Large intestine (tissue), 3 donors: ENCODE data around the gene FARS2. TPM values are rescaled to one million over a fixed set of nuclear protein-coding genes. Genes with fewer than 3 reads are reported as not detected.
A peak's percentile ranks its signal among the peaks of the same experiment; 100 is the strongest.
"Not testable (repeated sequence)": the region's sequence is repeated elsewhere in the genome, so short reads cannot be mapped to it uniquely, and the experiment has no call there.

Source experiments
- DNase-seq, 2 donors: peaks; one replicate each; pipeline versions ENCODE4 v3.0.0 to v3.0.0-alpha.2; 2013
- H3K27ac ChIP-seq: one replicate; pipeline ENCODE4 v1.5.1; 2013; ENCODE audit warnings: low read length
- H3K27me3 ChIP-seq: 2 replicates; pipeline ENCODE4 v1.6.1; 2013; ENCODE audit warnings: low read length; ENCODE audit not compliant: control insufficient read depth, insufficient read depth
- H3K36me3 ChIP-seq: 2 replicates; pipeline ENCODE4 v1.6.1; 2013; ENCODE audit warnings: low read length; ENCODE audit not compliant: control insufficient read depth, insufficient read depth
- H3K4me1 ChIP-seq: one replicate; pipeline ENCODE4 v1.6.1; 2013; ENCODE audit warnings: low read length; ENCODE audit not compliant: control insufficient read depth, insufficient read depth
- H3K4me3 ChIP-seq: one replicate; pipeline ENCODE4 v1.5.1; 2013; ENCODE audit warnings: low read length
- H3K9me3 ChIP-seq: one replicate; pipeline ENCODE4 v1.6.1; 2013; ENCODE audit warnings: mild to moderate bottlenecking, low read depth, low read length, moderate library complexity; ENCODE audit not compliant: control insufficient read depth
- WGBS: methylation state at CpG from one replicate; pipeline ENCODE4 v1.1.5; 2013; ENCODE audit warnings: low lambda C conversion rate; ENCODE audit not compliant: insufficient coverage; 5-methylcytosine and 5-hydroxymethylcytosine counted together
- polyA plus RNA-seq: library from polyadenylated mRNA; unstranded; fragments of 120-200 nt; gene quantifications from one replicate; pipeline ENCODE4 v1.2.1, GENCODE V29; 2013

FARS2 gene
- polyA plus RNA-seq, 1 donor = 14.3 TPM

GRCh38 chr6:5786321-5786968, 525.1 kb downstream of the FARS2 start:
- Histone ChIP-seq H3K4me1 (peaks cover 27% of the 10 kb centered on the region), H3K27me3 (no peaks in the 10 kb centered on the region)

GRCh38 chr6:5786969-5787720, 525.8 kb downstream of the FARS2 start:
- no peak overlapping the region for H3K4me3 ChIP-seq
- DNase-seq = no peak
- no peaks in the 10 kb centered on the region for H3K9me3 ChIP-seq
- H3K36me3 ChIP-seq = no peaks in the 10 kb centered on the region
- no peak overlapping the region for H3K27ac ChIP-seq
- H3K4me1 ChIP-seq = peaks cover 20% of the 10 kb centered on the region
- H3K27me3 ChIP-seq = no peaks in the 10 kb centered on the region
- WGBS = no CpG with 5 or more reads among the region's 11 CpGs

More at GRCh38 chr6:5786321-5786968, 525.1 kb downstream of the FARS2 start:
- Histone ChIP-seq H3K27ac (no peak overlapping the region), H3K4me3 (no peak overlapping the region), H3K9me3 (no peaks in the 10 kb centered on the region), H3K36me3 (no peaks in the 10 kb centered on the region)
- WGBS = no CpG with 5 or more reads among the region's 10 CpGs
- no peak for DNase-seq

- not testable (repeated sequence) for H3K9me3 ChIP-seq, H3K27ac ChIP-seq, H3K27me3 ChIP-seq, H3K4me1 ChIP-seq, DNase-seq, H3K4me3 ChIP-seq, H3K36me3 ChIP-seq
- WGBS = 83% methylated on average over 1 of the region's 5 CpGs
These were observed 528.1 kb downstream of the FARS2 start for GRCh38 chr6:5789426-5789825.

- H3K27me3 ChIP-seq, H3K27ac ChIP-seq, H3K4me3 ChIP-seq, H3K9me3 ChIP-seq, H3K36me3 ChIP-seq, DNase-seq, H3K4me1 ChIP-seq: not testable (repeated sequence)
These were observed 535.2 kb downstream of the FARS2 start for GRCh38 chr6:5796555-5796954.

GRCh38 chr6:5806406-5806805, 545.1 kb downstream of the FARS2 start:
- not testable (repeated sequence) for DNase-seq, H3K27ac ChIP-seq, H3K4me1 ChIP-seq, H3K27me3 ChIP-seq, H3K9me3 ChIP-seq, H3K36me3 ChIP-seq, H3K4me3 ChIP-seq
- WGBS = no CpG with 5 or more reads among the region's 1 CpG

- WGBS = 100% methylated on average over 3 of the region's 4 CpGs
- peaks cover 7% of the 10 kb centered on the region for H3K9me3 ChIP-seq
- H3K4me3 ChIP-seq = no peak overlapping the region
- H3K4me1 ChIP-seq = no peaks in the 10 kb centered on the region
- no peaks in the 10 kb centered on the region for H3K27me3 ChIP-seq
- no peak for DNase-seq
- H3K27ac ChIP-seq = no peak overlapping the region
- no peaks in the 10 kb centered on the region for H3K36me3 ChIP-seq
These were observed 548.1 kb downstream of the FARS2 start for GRCh38 chr6:5809450-5809849.

GRCh38 chr6:5811997-5812396, 550.7 kb downstream of the FARS2 start:
- Histone ChIP-seq H3K27ac (no peak overlapping the region), H3K9me3 (peaks cover under 1% of the 10 kb centered on the region), H3K4me3 (no peak overlapping the region), H3K4me1 (no peaks in the 10 kb centered on the region), H3K36me3 (no peaks in the 10 kb centered on the region), H3K27me3 (no peaks in the 10 kb centered on the region)
- DNase-seq = no peak
- no CpG with 5 or more reads among the region's 4 CpGs for WGBS

GRCh38 chr6:5813625-5814027, 552.3 kb downstream of the FARS2 start:
- no peak for DNase-seq
- H3K36me3 ChIP-seq = no peaks in the 10 kb centered on the region
- H3K27ac ChIP-seq = no peak overlapping the region
- no peaks in the 10 kb centered on the region for H3K4me1 ChIP-seq
- H3K9me3 ChIP-seq = no peaks in the 10 kb centered on the region
- H3K27me3 ChIP-seq = no peaks in the 10 kb centered on the region
- 53% methylated on average over 3 of the region's 3 CpGs for WGBS
- no peak overlapping the region for H3K4me3 ChIP-seq

- Histone ChIP-seq H3K36me3 (no peaks in the 10 kb centered on the region), H3K4me1 (no peaks in the 10 kb centered on the region), H3K27me3 (no peaks in the 10 kb centered on the region), H3K9me3 (no peaks in the 10 kb centered on the region), H3K27ac (no peak overlapping the region), H3K4me3 (no peak overlapping the region)
- 100% methylated on average over 1 of the region's 5 CpGs for WGBS
- peak in 1 of 2 donors; percentile 46 for DNase-seq
These were observed 552.8 kb downstream of the FARS2 start for GRCh38 chr6:5814116-5814515.

- no CpG with 5 or more reads among the region's 9 CpGs for WGBS
- no peak overlapping the region for H3K27ac ChIP-seq
These were observed 553.6 kb downstream of the FARS2 start for GRCh38 chr6:5814901-5815300.

GRCh38 chr6:5817869-5818268, 556.6 kb downstream of the FARS2 start:
- H3K4me3 ChIP-seq = no peak overlapping the region
- no peaks in the 10 kb centered on the region for H3K36me3 ChIP-seq
- WGBS = no CpG with 5 or more reads among the region's 3 CpGs
- DNase-seq = no peak
- no peak overlapping the region for H3K27ac ChIP-seq
- no peaks in the 10 kb centered on the region for H3K4me1 ChIP-seq
- no peaks in the 10 kb centered on the region for H3K27me3 ChIP-seq
- H3K9me3 ChIP-seq = no peaks in the 10 kb centered on the region

More at GRCh38 chr6:5814901-5815300, 553.6 kb downstream of the FARS2 start:
- Histone ChIP-seq H3K9me3 (no peaks in the 10 kb centered on the region), H3K27me3 (no peaks in the 10 kb centered on the region), H3K4me1 (no peaks in the 10 kb centered on the region), H3K36me3 (no peaks in the 10 kb centered on the region), H3K4me3 (no peak overlapping the region)
- no peak for DNase-seq
